OCI-LY7 (cell line): ENCODE data around the gene PRRG2. TPM values are rescaled to one million over a fixed set of nuclear protein-coding genes. Genes with fewer than 3 reads are reported as not detected.

Source experiments
- BruUV-seq: library from RNA; stranded (reverse); fragments of 400-500 nt; replicated peaks from 2 replicates; lab custom pipeline; 2021; lab: Mats Ljungman, UMichigan
- CTCF ChIA-PET: fragments of 300-600 bp; sonication (Branson Sonifier 250); formaldehyde crosslinking; loops from one replicate; lab custom pipeline; 2022; ENCODE audit warnings: antibody characterized with exemption; ENCODE audit not compliant: unreplicated experiment; lab: Charles Lee
- POLR2A ChIA-PET: fragments of 300-600 bp; sonication (Branson Sonifier 250); formaldehyde crosslinking; loops from one replicate; lab custom pipeline; 2022; ENCODE audit warnings: antibody characterized with exemption; lab: Charles Lee
- DNase-seq: peaks from one replicate; pipeline ENCODE4 v3.0.0-alpha.2; 2015; ENCODE audit warnings: low spot score
- H2AFZ ChIP-seq: fragments of 200-600 bp; sonication (generic), shearing (Covaris generic); 2 replicates; pipeline ENCODE4 v1.6.1; 2014; ENCODE audit warnings: mild to moderate bottlenecking, antibody characterized with exemption, low read length, moderate library complexity
- H3K27ac ChIP-seq: fragments of 200-600 bp; sonication (generic); 2 replicates; pipeline ENCODE4 v1.5.1; 2014; ENCODE audit warnings: mixed run types, low read depth, mild to moderate bottlenecking, moderate library complexity, low read length, inconsistent platforms; ENCODE audit not compliant: poor library complexity, severe bottlenecking
- H3K36me3 ChIP-seq: fragments of 200-600 bp; sonication (generic); 2 replicates; pipeline ENCODE4 v1.6.1; 2014; ENCODE audit warnings: mild to moderate bottlenecking, antibody characterized with exemption, low read length, moderate library complexity, mixed read lengths; ENCODE audit not compliant: insufficient read depth
- H3K4me1 ChIP-seq: fragments of 200-600 bp; sonication (generic); 2 replicates; pipeline ENCODE4 v1.5.1; 2014; ENCODE audit warnings: mild to moderate bottlenecking, low read length; ENCODE audit not compliant: insufficient read depth, poor library complexity, severe bottlenecking
- H3K4me2 ChIP-seq: fragments of 200-600 bp; sonication (generic); 2 replicates; pipeline ENCODE4 v1.6.1; 2014; ENCODE audit warnings: mild to moderate bottlenecking, low read length
- H3K4me3 ChIP-seq: fragments of 200-600 bp; sonication (generic); 2 replicates; pipeline ENCODE4 v1.5.1; 2014; ENCODE audit warnings: mild to moderate bottlenecking, low read depth, low read length; ENCODE audit not compliant: poor library complexity, severe bottlenecking
- H3K79me2 ChIP-seq: fragments of 200-600 bp; sonication (generic); 2 replicates; pipeline ENCODE4 v1.6.1; 2016; ENCODE audit warnings: low read depth, mild to moderate bottlenecking, low read length, moderate library complexity, mixed read lengths; ENCODE audit not compliant: insufficient read depth
- H3K9me2 ChIP-seq: fragments of 200-600 bp; sonication (generic); 2 replicates; pipeline ENCODE4 v1.6.1; 2016; ENCODE audit warnings: mild to moderate bottlenecking, low read length, mixed read lengths; ENCODE audit not compliant: insufficient read depth
- H3K9me3 ChIP-seq: fragments of 200-600 bp; sonication (generic); 2 replicates; pipeline ENCODE4 v1.6.1; 2014; ENCODE audit warnings: mild to moderate bottlenecking, mixed run types, low read length, mixed read lengths
- H4K20me1 ChIP-seq: fragments of 200-600 bp; sonication (generic); 2 replicates; pipeline ENCODE4 v1.6.1; 2014; ENCODE audit warnings: mild to moderate bottlenecking, antibody characterized with exemption, low read length, moderate library complexity, mixed read lengths; ENCODE audit not compliant: insufficient read depth
- EZH2phosphoT487 ChIP-seq: fragments of 200-600 bp; sonication (generic); IDR thresholded peaks from 2 replicates; pipeline ENCODE4 v1.6.1; 2018; ENCODE audit warnings: low read depth, borderline replicate concordance, mild to moderate bottlenecking, mixed run types, antibody characterized with exemption, low read length, moderate library complexity, mixed read lengths
- intact Hi-C: fragments of 100-400 bp; cut with micrococcal nuclease; formaldehyde crosslinking; loops from one replicate; pipeline ENCODE4 v1.10.0; 2022; ENCODE audit not compliant: unreplicated experiment
- total RNA-seq, 2 experiments: library from RNA; depleted of rRNA in 1 of 2; stranded (reverse); fragments of >200 nt in 1 of 2; shearing (Covaris generic) in 1 of 2; gene quantifications; 2 replicates each; pipeline ENCODE4 v1.2.3, GENCODE V29; 2014 to 2022
- TF ChIP-seq, protein P1 (sequence below): fragments of 200-600 bp; sonication (generic); conservative IDR thresholded peaks from 2 replicates; pipeline ENCODE4 v1.5.1; 2014; ENCODE audit warnings: mild to moderate bottlenecking, antibody characterized with exemption, low read length, moderate library complexity, mixed read lengths

Gene PRRG2
- total RNA-seq, 2 experiments from 2014 or later, result 2.4 to 2.7 TPM

DNA sequence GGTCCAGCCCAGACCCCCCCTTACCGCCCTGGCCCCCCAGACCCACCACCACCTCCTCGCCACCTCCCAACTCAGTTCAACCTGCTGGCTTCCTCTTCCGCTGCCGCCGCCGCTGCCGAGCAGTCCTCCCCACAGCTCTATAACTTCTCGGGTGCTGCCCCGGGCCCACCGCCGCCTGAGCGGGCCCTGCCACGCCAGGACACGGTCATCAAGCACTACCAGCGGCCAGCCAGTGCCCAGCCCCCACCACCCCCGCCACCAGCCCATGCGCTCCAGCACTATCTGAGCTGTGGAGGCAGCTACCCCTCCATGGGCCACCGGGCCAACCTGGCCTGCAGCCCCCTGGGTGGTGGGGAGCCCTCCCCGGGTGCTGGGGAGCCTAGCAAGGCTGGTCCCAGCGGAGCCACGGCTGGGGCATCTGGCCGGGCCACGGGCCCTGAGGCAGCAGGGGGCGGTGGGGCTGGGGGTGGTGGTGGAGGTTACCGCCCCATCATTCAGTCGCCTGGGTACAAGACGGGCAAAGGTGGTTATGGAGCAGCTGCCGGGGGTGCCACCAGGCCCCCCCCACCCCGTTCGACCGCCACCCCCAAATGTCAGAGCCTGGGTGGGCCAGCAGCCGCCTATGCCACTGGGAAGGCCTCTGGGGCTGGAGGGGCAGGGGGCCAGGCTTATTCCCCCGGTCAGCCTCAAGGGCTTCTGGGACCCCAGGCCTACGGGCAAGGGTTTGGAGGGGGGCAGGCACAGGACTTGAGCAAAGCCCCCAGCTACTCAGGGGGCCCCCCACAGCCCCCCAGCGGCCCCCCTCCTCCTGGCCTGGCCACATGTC is 14.1 kb downstream of the PRRG2 start:
- no peak for DNase-seq
- BruUV-seq, result no TSS peak
- peaks cover 64% of the 10 kb centered on the region for H3K36me3 ChIP-seq
- no peak overlapping the region for H3K4me2 ChIP-seq
- ChIA-PET CTCF (no interaction called here), POLR2A (no interaction called here)
- H2AFZ ChIP-seq, result no peak overlapping the region
- no peaks in the 10 kb centered on the region for H3K9me3 ChIP-seq
- H3K9me2 ChIP-seq, result no peaks in the 10 kb centered on the region
- H3K4me3 ChIP-seq, result no peak overlapping the region
- H4K20me1 ChIP-seq, result peaks cover 8% of the 10 kb centered on the region; the same call in 1 of the 2 replicates
- intact Hi-C loops, result loop anchor here (5.0 kb wide), 1 partner anchor 282 kb away; the partner anchor contains the start of genes AKT1S1 and TBC1D17
- no peak overlapping the region for H3K27ac ChIP-seq
- H3K79me2 ChIP-seq, result peaks cover 25% of the 10 kb centered on the region
- no peak for TF ChIP-seq EZH2phosphoT487
- TF ChIP-seq, protein P1, sequence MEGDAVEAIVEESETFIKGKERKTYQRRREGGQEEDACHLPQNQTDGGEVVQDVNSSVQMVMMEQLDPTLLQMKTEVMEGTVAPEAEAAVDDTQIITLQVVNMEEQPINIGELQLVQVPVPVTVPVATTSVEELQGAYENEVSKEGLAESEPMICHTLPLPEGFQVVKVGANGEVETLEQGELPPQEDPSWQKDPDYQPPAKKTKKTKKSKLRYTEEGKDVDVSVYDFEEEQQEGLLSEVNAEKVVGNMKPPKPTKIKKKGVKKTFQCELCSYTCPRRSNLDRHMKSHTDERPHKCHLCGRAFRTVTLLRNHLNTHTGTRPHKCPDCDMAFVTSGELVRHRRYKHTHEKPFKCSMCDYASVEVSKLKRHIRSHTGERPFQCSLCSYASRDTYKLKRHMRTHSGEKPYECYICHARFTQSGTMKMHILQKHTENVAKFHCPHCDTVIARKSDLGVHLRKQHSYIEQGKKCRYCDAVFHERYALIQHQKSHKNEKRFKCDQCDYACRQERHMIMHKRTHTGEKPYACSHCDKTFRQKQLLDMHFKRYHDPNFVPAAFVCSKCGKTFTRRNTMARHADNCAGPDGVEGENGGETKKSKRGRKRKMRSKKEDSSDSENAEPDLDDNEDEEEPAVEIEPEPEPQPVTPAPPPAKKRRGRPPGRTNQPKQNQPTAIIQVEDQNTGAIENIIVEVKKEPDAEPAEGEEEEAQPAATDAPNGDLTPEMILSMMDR, result no peak
- H3K4me1 ChIP-seq, result peaks cover 8% of the 10 kb centered on the region

DNA sequence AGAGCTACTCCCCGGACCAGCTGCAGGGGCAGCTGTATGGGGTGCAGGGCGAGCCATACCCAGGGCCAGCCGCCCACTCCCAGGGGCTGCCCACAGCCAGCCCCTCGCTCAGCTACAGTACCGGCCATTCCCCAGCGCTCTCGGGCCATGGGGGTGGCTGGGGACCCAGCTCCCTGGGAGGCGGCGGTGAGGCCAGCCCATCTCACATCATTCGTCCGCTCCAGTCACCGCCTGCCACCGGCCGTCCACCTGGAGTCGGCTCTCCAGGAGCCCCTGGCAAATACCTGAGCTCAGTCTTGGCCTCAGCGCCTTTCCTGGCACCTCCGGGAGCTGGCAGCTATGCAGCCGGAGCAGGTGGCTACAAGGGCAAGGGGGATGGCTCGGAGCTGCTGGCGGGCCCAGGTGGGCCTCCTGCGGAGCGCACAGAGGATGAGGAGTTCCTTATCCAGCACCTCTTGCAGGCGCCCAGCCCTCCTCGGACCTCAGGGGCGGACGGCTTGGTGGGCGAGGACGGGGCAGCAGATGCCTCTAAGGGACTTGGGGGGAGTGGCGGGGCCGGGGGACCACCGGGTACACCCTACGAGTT is 14.8 kb downstream of the PRRG2 start:
- H3K79me2 ChIP-seq, result peaks cover 25% of the 10 kb centered on the region
- DNase-seq, result no peak
- no peaks in the 10 kb centered on the region for H3K9me2 ChIP-seq
- no peak overlapping the region for H2AFZ ChIP-seq
- BruUV-seq, result no TSS peak
- ChIA-PET CTCF (no interaction called here), POLR2A (interaction anchor here (0.7 kb wide), 1 partner anchor 45 kb away, joined by 3 read pairs; no protein-coding TSS in a partner anchor)
- H3K4me2 ChIP-seq, result no peak overlapping the region
- H4K20me1 ChIP-seq, result peaks cover 8% of the 10 kb centered on the region; the same call in 1 of the 2 replicates
- H3K36me3 ChIP-seq, result peaks cover 71% of the 10 kb centered on the region
- H3K27ac ChIP-seq, result no peak overlapping the region
- H3K4me1 ChIP-seq, result peaks cover 8% of the 10 kb centered on the region
- no peak overlapping the region for H3K4me3 ChIP-seq
- H3K9me3 ChIP-seq, result no peaks in the 10 kb centered on the region
- intact Hi-C loops, result no loop called here
- TF ChIP-seq EZH2phosphoT487, result no peak
- TF ChIP-seq, protein P1, result no peak
